ENCODE results near the gene NFIA.
"Not testable (repeated sequence)": the region's sequence is repeated elsewhere in the genome, so short reads cannot be mapped to it uniquely, and the experiment has no call there.

Gene NFIA

GRCh38 chr1:61058483-61059245 lies 23.7 kb upstream of the NFIA start:
- no peak for DNase-seq (ENCODE audit: low read depth)

GRCh38 chr1:61061601-61062000 lies 20.8 kb upstream of the NFIA start:
- not testable (repeated sequence) for DNase-seq (ENCODE audit: low read depth)

- DNase-seq (ENCODE audit: low read depth), result no peak
Observed at GRCh38 chr1:61064673-61065072, 17.7 kb upstream of the NFIA start.

GRCh38 chr1:61067446-61068019 lies 14.8 kb upstream of the NFIA start:
- DNase-seq (ENCODE audit: low read depth), result no peak

- DNase-seq (ENCODE audit: low read depth), result no peak
Observed at GRCh38 chr1:61070054-61070453, 12.3 kb upstream of the NFIA start.

- DNase-seq (ENCODE audit: low read depth), result no peak
Observed at GRCh38 chr1:61071205-61072130, 10.9 kb upstream of the NFIA start.

- no peak for DNase-seq (ENCODE audit: low read depth)
Observed at GRCh38 chr1:61073871-61074270, 8.5 kb upstream of the NFIA start.

GRCh38 chr1:61075833-61076232 lies 6.5 kb upstream of the NFIA start:
- DNase-seq (ENCODE audit: low read depth), result not testable (repeated sequence)

GRCh38 chr1:61076728-61077675 lies 5.4 kb upstream of the NFIA start:
- DNase-seq (ENCODE audit: low read depth), result no peak

- peak; percentile 99 for DNase-seq (ENCODE audit: low read depth)
Observed at GRCh38 chr1:61077676-61078541, 4.5 kb upstream of the NFIA start.

- no peak for DNase-seq (ENCODE audit: low read depth)
Observed at GRCh38 chr1:61078618-61079295, 3.6 kb upstream of the NFIA start.

GRCh38 chr1:61079296-61079897 lies 3.0 kb upstream of the NFIA start:
- no peak for DNase-seq (ENCODE audit: low read depth)

- DNase-seq (ENCODE audit: low read depth), result no peak
Observed at GRCh38 chr1:61079898-61080336, 2.4 kb upstream of the NFIA start.

GRCh38 chr1:61080413-61081143 lies 1.8 kb upstream of the NFIA start:
- DNase-seq (ENCODE audit: low read depth), result no peak

GRCh38 chr1:61081144-61081685 lies 1.1 kb upstream of the NFIA start:
- DNase-seq (ENCODE audit: low read depth), result no peak

- no peak for DNase-seq (ENCODE audit: low read depth)
Observed at GRCh38 chr1:61081686-61082310, 563 bp upstream of the NFIA start.

GRCh38 chr1:61083013-61083806 lies 849 bp downstream of the NFIA start:
- DNase-seq (ENCODE audit: low read depth), result no peak
